Vagina (tissue), 2 donors: ENCODE results near the gene SERPINI1.

Experiments
- POLR2A ChIP-seq, 2 donors: fragments of 450-650 bp; IDR thresholded peaks; one replicate each; pipeline ENCODE4 v1.6.1; 2017; ENCODE audit warnings: antibody characterized with exemption in 2 of 2, mild to moderate bottlenecking in 2 of 2, moderate library complexity in 2 of 2
- POLR2AphosphoS5 ChIP-seq, 2 donors: sonication (generic); formaldehyde crosslinking; IDR thresholded peaks; one replicate each; pipeline ENCODE4 v1.9.0; 2017; ENCODE audit warnings: antibody characterized with exemption in 2 of 2, mild to moderate bottlenecking in 2 of 2, low read depth in 1 of 2; ENCODE audit not compliant: insufficient read depth in 1 of 2
- TF ChIP-seq, protein P1 (sequence below), 3 experiments: fragments of 450-650 bp in 2 of 3; fragments of 200-600 bp in 1 of 3; sonication (generic) in 1 of 3; IDR thresholded peaks; one replicate each; pipeline ENCODE4 v1.5.1; 2017 to 2019; ENCODE audit warnings: antibody characterized with exemption in 3 of 3, mild to moderate bottlenecking in 2 of 3, moderate library complexity in 2 of 3

DNA sequence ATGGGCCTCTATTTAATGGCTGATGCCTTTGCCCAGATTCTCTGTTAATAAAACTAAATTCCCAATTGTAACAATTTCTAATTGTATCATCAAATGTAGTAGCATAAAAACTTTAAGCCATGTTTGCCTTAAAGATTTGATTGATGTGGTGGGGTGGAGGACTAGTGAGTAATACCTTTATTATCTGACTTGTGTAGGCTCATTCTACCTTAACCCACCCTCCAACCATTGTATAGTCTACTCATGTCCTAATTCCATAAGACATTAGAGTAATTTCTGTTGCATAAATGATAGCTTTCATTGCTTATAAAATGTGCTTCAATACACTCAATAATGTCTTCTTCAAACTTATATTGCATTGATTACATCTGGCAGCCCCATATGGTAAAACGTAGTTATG is 25.8 kb downstream of the SERPINI1 start:
- TF ChIP-seq, protein P1, sequence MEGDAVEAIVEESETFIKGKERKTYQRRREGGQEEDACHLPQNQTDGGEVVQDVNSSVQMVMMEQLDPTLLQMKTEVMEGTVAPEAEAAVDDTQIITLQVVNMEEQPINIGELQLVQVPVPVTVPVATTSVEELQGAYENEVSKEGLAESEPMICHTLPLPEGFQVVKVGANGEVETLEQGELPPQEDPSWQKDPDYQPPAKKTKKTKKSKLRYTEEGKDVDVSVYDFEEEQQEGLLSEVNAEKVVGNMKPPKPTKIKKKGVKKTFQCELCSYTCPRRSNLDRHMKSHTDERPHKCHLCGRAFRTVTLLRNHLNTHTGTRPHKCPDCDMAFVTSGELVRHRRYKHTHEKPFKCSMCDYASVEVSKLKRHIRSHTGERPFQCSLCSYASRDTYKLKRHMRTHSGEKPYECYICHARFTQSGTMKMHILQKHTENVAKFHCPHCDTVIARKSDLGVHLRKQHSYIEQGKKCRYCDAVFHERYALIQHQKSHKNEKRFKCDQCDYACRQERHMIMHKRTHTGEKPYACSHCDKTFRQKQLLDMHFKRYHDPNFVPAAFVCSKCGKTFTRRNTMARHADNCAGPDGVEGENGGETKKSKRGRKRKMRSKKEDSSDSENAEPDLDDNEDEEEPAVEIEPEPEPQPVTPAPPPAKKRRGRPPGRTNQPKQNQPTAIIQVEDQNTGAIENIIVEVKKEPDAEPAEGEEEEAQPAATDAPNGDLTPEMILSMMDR (IDR thresholded peaks at IDR 0.05): no peak
- no peak for TF ChIP-seq POLR2A (IDR thresholded peaks at IDR 0.05)
- no peak for TF ChIP-seq POLR2AphosphoS5 (IDR thresholded peaks at IDR 0.05; ENCODE audit: insufficient read depth in 1 of 2, low read depth in 1 of 2)
